ENCODE results near the gene PTPRJ.

Gene PTPRJ

GRCh38 chr11:47973173-47973572 lies 7.2 kb upstream of the PTPRJ start:
- H3K14ac ChIP-seq (ENCODE audit: low read length in 2 of 2), result no peak overlapping the region
- no peak overlapping the region for H3K4ac ChIP-seq (ENCODE audit: low read depth in 1 of 2, low read length in 2 of 2)
- H3K4me2 ChIP-seq (ENCODE audit: low read length, poor library complexity, severe bottlenecking), result no peak overlapping the region
- H3K23ac ChIP-seq (ENCODE audit: low read length in 2 of 2), result no peak overlapping the region
- no peak overlapping the region for H2AFZ ChIP-seq (ENCODE audit: low read depth, low read length)
- peak overlapping the region; percentile 88 for H2AK5ac ChIP-seq (ENCODE audit: low read length, severe bottlenecking)
- H2BK5ac ChIP-seq (ENCODE audit: low read depth, low read length, poor library complexity, severe bottlenecking), result peak overlapping the region; percentile 87
- 99% methylated on average over 4 of the region's 4 CpGs for WGBS
- no peak for DNase-seq
- H3K36me3 ChIP-seq (ENCODE audit: control insufficient read depth in 1 of 2, insufficient read depth in 2 of 2, low read depth in 1 of 2, low read length in 2 of 2), result no peaks in the 10 kb centered on the region
- H2BK120ac ChIP-seq (ENCODE audit: low read depth, low read length), result no peak overlapping the region
- peak overlapping the region; percentile 99 for H3K27ac ChIP-seq (ENCODE audit: low read length, poor library complexity, severe bottlenecking)
- H3K27me3 ChIP-seq (ENCODE audit: control insufficient read depth in 1 of 2, insufficient read depth in 1 of 2, low read length in 2 of 2), result no peaks in the 10 kb centered on the region
- no peak overlapping the region for H3K18ac ChIP-seq (ENCODE audit: low read depth in 1 of 2, low read length in 2 of 2)
- no peaks in the 10 kb centered on the region for H3K9me3 ChIP-seq (ENCODE audit: control insufficient read depth, low read length)
- no peak overlapping the region for H3K4me3 ChIP-seq (ENCODE audit: insufficient read depth in 1 of 2, low read depth in 1 of 2, low read length in 2 of 2)
- H2BK15ac ChIP-seq (ENCODE audit: low read depth, poor library complexity, severe bottlenecking), result no peak overlapping the region
- H4K8ac ChIP-seq (ENCODE audit: low read length), result peak overlapping the region; percentile 73
- no peak overlapping the region for H4K91ac ChIP-seq (ENCODE audit: low read length)
- H2BK12ac ChIP-seq (ENCODE audit: low read length in 2 of 2), result no peak overlapping the region
- no peak overlapping the region for H3K9ac ChIP-seq (ENCODE audit: low read length)
- peaks cover 14% of the 10 kb centered on the region for H3K4me1 ChIP-seq (ENCODE audit: control insufficient read depth, insufficient read depth, low read depth, low read length)
- no peaks in the 10 kb centered on the region for H3K79me1 ChIP-seq (replicated peaks; ENCODE audit: low read length, poor library complexity, severe bottlenecking)

- no peak overlapping the region for H2BK15ac ChIP-seq (ENCODE audit: low read depth, poor library complexity, severe bottlenecking)
- H3K4me3 ChIP-seq (ENCODE audit: insufficient read depth in 1 of 2, low read depth in 1 of 2, low read length in 2 of 2), result no peak overlapping the region
- H3K14ac ChIP-seq (ENCODE audit: low read length in 2 of 2), result no peak overlapping the region
- no peak overlapping the region for H3K9ac ChIP-seq (ENCODE audit: low read length)
- H3K79me1 ChIP-seq (replicated peaks; ENCODE audit: low read length, poor library complexity, severe bottlenecking), result no peaks in the 10 kb centered on the region
- no peak overlapping the region for H2AFZ ChIP-seq (ENCODE audit: low read depth, low read length)
- H3K4ac ChIP-seq (ENCODE audit: low read depth in 1 of 2, low read length in 2 of 2), result no peak overlapping the region
- DNase-seq, result no peak
- no peak overlapping the region for H3K18ac ChIP-seq (ENCODE audit: low read depth in 1 of 2, low read length in 2 of 2)
- H3K4me2 ChIP-seq (ENCODE audit: low read length, poor library complexity, severe bottlenecking), result no peak overlapping the region
- no peak overlapping the region for H2BK12ac ChIP-seq (ENCODE audit: low read length in 2 of 2)
- H3K36me3 ChIP-seq (ENCODE audit: control insufficient read depth in 1 of 2, insufficient read depth in 2 of 2, low read depth in 1 of 2, low read length in 2 of 2), result peaks cover 0 to 3% of the 10 kb centered on the region in 2 experiments
- no peak overlapping the region for H3K27ac ChIP-seq (ENCODE audit: low read length, poor library complexity, severe bottlenecking)
- peaks cover 18% of the 10 kb centered on the region for H3K4me1 ChIP-seq (ENCODE audit: control insufficient read depth, insufficient read depth, low read depth, low read length)
- no peaks in the 10 kb centered on the region for H3K9me3 ChIP-seq (ENCODE audit: control insufficient read depth, low read length)
- whole genome bisulfite sequencing, result 91% methylated on average over 1 of the region's 2 CpGs
- H2AK5ac ChIP-seq (ENCODE audit: low read length, severe bottlenecking), result no peak overlapping the region
- no peaks in the 10 kb centered on the region for H3K27me3 ChIP-seq (ENCODE audit: control insufficient read depth in 1 of 2, insufficient read depth in 1 of 2, low read length in 2 of 2)
- H3K23ac ChIP-seq (ENCODE audit: low read length in 2 of 2), result no peak overlapping the region
- H4K8ac ChIP-seq (ENCODE audit: low read length), result no peak overlapping the region
- no peak overlapping the region for H4K91ac ChIP-seq (ENCODE audit: low read length)
- H2BK5ac ChIP-seq (ENCODE audit: low read depth, low read length, poor library complexity, severe bottlenecking), result no peak overlapping the region
- no peak overlapping the region for H2BK120ac ChIP-seq (ENCODE audit: low read depth, low read length)
These were observed 3.4 kb upstream of the PTPRJ start for GRCh38 chr11:47976931-47977330.

- peaks cover 0 to 4% of the 10 kb centered on the region in 2 experiments for H3K36me3 ChIP-seq (ENCODE audit: control insufficient read depth in 1 of 2, insufficient read depth in 2 of 2, low read depth in 1 of 2, low read length in 2 of 2)
- H3K18ac ChIP-seq (ENCODE audit: low read depth in 1 of 2, low read length in 2 of 2), result no peak overlapping the region
- no peaks in the 10 kb centered on the region for H3K79me1 ChIP-seq (replicated peaks; ENCODE audit: low read length, poor library complexity, severe bottlenecking)
These were observed 2.7 kb upstream of the PTPRJ start for GRCh38 chr11:47977623-47978022.

GRCh38 chr11:47979378-47980087 lies 826 bp upstream of the PTPRJ start:
- H2BK120ac ChIP-seq (ENCODE audit: low read depth, low read length), result peak overlapping the region; percentile 82
- peaks cover 11% of the 10 kb centered on the region for H3K4me1 ChIP-seq (ENCODE audit: control insufficient read depth, insufficient read depth, low read depth, low read length)
- H2AK5ac ChIP-seq (ENCODE audit: low read length, severe bottlenecking), result peak overlapping the region; percentile 95
- peak overlapping the region; percentile 83 to 98 for H3K18ac ChIP-seq (ENCODE audit: low read depth in 1 of 2, low read length in 2 of 2)
- peaks cover 0 to 4% of the 10 kb centered on the region in 2 experiments for H3K36me3 ChIP-seq (ENCODE audit: control insufficient read depth in 1 of 2, insufficient read depth in 2 of 2, low read depth in 1 of 2, low read length in 2 of 2)
- peak overlapping the region; percentile 95 for H3K27ac ChIP-seq (ENCODE audit: low read length, poor library complexity, severe bottlenecking)
- peak overlapping the region; percentile 83 for H4K91ac ChIP-seq (ENCODE audit: low read length)
- H2BK15ac ChIP-seq (ENCODE audit: low read depth, poor library complexity, severe bottlenecking), result peak overlapping the region; percentile 75
- peak overlapping the region; percentile 67 for H3K9ac ChIP-seq (ENCODE audit: low read length)
- peak overlapping the region; percentile 70 to 93 for H2BK12ac ChIP-seq (ENCODE audit: low read length in 2 of 2)
- H2BK5ac ChIP-seq (ENCODE audit: low read depth, low read length, poor library complexity, severe bottlenecking), result peak overlapping the region; percentile 90
- no peaks in the 10 kb centered on the region for H3K79me1 ChIP-seq (replicated peaks; ENCODE audit: low read length, poor library complexity, severe bottlenecking)
- no peaks in the 10 kb centered on the region for H3K9me3 ChIP-seq (ENCODE audit: control insufficient read depth, low read length)
- no peaks in the 10 kb centered on the region for H3K27me3 ChIP-seq (ENCODE audit: control insufficient read depth in 1 of 2, insufficient read depth in 1 of 2, low read length in 2 of 2)
- peak overlapping the region; percentile 90 for H4K8ac ChIP-seq (ENCODE audit: low read length)
- peak; percentile 26 for DNase-seq
- WGBS, result 31% methylated on average over 18 of the region's 18 CpGs
- H2AFZ ChIP-seq (ENCODE audit: low read depth, low read length), result peak overlapping the region; percentile 97
- H3K4me2 ChIP-seq (ENCODE audit: low read length, poor library complexity, severe bottlenecking), result peak overlapping the region; percentile 74
- H3K23ac ChIP-seq (ENCODE audit: low read length in 2 of 2), result peak overlapping the region in 1 of 2 experiments; percentile 86
- H3K4ac ChIP-seq (ENCODE audit: low read depth in 1 of 2, low read length in 2 of 2), result peak overlapping the region; percentile 84 to 96
- H3K14ac ChIP-seq (ENCODE audit: low read length in 2 of 2), result peak overlapping the region in 1 of 2 experiments; percentile 92
- peak overlapping the region; percentile 63 to 81 for H3K4me3 ChIP-seq (ENCODE audit: insufficient read depth in 1 of 2, low read depth in 1 of 2, low read length in 2 of 2)

More at GRCh38 chr11:47977623-47978022, 2.7 kb upstream of the PTPRJ start:
- Histone ChIP-seq H2BK12ac (ENCODE audit: low read length in 2 of 2) (no peak overlapping the region), H2BK15ac (ENCODE audit: low read depth, poor library complexity, severe bottlenecking) (no peak overlapping the region), H3K4me1 (ENCODE audit: control insufficient read depth, insufficient read depth, low read depth, low read length) (peaks cover 20% of the 10 kb centered on the region), H2BK120ac (ENCODE audit: low read depth, low read length) (no peak overlapping the region), H3K27me3 (ENCODE audit: control insufficient read depth in 1 of 2, insufficient read depth in 1 of 2, low read length in 2 of 2) (no peaks in the 10 kb centered on the region), H3K27ac (ENCODE audit: low read length, poor library complexity, severe bottlenecking) (no peak overlapping the region), H3K9ac (ENCODE audit: low read length) (no peak overlapping the region), H3K9me3 (ENCODE audit: control insufficient read depth, low read length) (no peaks in the 10 kb centered on the region), H3K4me3 (ENCODE audit: insufficient read depth in 1 of 2, low read depth in 1 of 2, low read length in 2 of 2) (no peak overlapping the region), H2BK5ac (ENCODE audit: low read depth, low read length, poor library complexity, severe bottlenecking) (no peak overlapping the region), H3K14ac (ENCODE audit: low read length in 2 of 2) (no peak overlapping the region), H3K23ac (ENCODE audit: low read length in 2 of 2) (no peak overlapping the region), H3K4ac (ENCODE audit: low read depth in 1 of 2, low read length in 2 of 2) (no peak overlapping the region), H3K4me2 (ENCODE audit: low read length, poor library complexity, severe bottlenecking) (no peak overlapping the region), H2AK5ac (ENCODE audit: low read length, severe bottlenecking) (peak overlapping the region; percentile 57), H2AFZ (ENCODE audit: low read depth, low read length) (no peak overlapping the region), H4K91ac (ENCODE audit: low read length) (no peak overlapping the region), H4K8ac (ENCODE audit: low read length) (no peak overlapping the region)
- 78% methylated on average over 3 of the region's 5 CpGs for WGBS
- DNase-seq, result peak; percentile 49
